GM19025 (cell line): ENCODE results near the gene GSDME.

Experiments
- ATAC-seq: cut with Tn5 transposase; IDR thresholded peaks from one replicate; pipeline ENCODE4 v1.9.1; 2021; ENCODE audit warnings: mild to moderate bottlenecking, low read depth, moderate library complexity; ENCODE audit not compliant: unreplicated experiment

GSDME gene

DNA sequence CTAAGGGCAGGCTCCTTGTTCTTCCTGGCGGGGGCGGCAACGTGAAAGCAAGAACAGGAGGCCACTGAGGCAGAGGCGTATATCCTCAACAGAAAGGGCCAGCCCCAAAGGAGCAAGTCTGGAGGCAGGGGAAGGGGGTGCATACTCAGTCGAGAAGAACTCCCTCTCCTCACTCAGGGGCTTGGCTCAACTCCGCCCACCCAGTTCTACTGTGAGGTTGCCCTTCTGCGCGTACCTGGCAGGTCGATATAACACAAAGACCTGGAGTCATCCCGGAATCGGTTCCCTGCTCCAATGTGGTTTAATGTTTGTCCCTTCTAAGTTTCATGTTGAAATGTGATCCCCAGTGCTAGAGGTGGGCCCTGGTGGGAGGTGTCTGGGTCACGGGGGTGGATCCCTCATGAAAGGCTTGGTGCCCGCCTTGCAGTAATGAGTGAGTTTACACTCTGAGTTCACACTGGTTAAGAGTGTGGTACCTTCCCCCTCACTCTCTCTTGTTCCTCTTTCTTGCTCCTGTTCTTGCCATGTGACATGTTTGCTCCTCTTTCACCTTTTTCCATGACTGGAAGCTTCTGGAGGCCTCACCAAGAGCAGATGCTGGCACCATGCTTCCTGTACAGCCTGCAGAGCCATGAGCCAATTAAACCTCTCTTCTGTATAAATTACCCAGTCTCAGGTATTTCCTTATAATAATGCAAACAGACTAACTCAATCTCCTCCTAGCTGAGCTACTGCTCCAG, 32.6 kb downstream of the GSDME start:
- no peak for ATAC-seq

DNA sequence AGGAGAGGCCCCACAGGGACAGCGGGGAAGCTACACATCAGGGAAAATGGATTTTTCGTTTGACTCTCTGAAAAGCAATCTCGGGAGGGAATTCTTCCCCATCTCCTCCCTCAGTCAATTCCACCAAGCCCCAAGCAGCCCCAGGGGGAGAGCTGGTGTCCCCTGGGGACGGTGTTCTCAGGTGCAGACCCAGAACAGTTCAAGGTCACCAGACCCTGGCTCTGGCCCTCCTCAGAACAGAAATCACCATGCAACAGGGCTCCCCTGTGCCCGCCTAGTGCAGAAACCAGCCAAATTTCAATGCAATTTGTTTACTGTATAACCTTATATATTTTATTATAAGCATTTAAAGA, 34.1 kb downstream of the GSDME start:
- ATAC-seq = no peak

DNA sequence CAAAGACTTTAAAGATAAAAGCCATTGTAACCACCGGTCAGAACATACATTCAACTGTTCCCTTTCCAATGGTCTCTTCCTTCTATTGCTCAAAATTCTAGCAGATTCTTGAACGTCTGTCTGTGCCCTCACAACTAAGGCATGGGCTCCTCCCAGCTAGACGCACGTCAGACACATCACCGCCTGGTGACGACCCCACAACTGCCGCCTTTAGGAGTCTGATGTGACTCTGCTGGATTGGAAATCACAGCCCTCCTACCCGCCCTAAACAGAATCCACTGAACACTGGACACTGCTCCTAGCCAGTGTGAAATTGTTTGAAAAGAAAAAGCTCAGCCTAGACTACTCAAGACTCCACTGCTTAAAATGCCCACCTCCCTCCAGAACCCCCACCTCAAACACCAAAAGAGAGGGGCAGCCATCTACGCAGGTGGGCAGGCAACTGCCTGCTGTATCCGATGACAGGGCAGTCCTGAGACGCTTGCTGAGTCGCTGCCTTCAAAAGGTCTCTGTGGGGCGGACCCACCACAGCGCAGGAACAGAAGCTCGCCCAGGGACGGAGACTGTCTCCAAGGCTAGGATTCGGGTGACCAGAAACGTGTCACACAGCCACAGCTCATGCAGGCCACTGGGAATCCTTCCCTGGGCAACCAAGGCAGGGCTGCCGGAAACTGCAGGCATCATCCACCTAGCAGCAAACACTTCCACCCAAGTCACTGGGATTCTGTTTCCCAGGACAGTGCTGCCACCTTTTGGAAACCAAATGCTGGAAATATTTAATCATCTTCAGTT, 34.7 kb downstream of the GSDME start:
- ATAC-seq = no peak

DNA sequence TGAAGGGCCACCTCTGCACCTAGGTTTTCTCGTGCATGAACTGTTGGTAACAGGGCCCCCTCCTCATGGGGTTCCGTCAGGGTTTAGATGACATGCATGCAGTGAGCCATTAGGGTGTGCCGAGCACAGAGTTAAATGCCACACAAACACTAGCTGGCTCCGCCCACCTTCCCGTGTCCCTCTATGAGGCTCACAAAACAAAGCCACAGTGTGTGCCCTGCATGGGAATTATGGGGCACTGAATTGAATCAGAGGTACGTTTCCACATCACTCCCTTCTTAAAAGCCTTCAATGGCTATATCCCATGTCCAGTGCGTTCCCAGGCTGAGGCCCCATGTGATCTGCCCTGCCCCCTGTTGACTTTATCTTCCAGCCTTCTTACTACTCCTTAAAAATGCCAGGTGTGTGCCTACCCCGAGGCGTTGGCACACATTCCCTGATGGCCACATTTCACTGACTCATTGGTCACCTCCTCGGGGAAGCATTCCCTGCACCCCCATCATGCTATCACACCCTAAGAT, 35.7 kb downstream of the GSDME start:
- no peak for ATAC-seq

DNA sequence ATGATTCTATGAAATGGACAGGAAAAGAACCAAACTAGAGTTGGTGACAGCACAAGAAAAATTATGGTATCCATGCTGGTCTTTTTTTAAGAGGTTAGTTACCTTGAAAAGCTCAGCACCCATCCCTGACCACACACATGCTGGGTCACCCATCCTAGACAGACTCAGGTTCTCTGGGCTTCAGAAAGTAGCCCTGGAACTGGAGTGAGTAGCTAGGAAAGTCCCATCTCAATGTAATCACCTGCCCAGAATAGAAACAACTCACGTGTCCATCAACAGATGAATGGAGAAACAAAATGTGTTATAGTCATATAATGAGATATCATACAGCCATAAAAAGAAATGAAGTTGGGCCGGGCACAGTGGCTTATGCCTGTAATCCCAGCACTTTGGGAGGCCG, 37.0 kb downstream of the GSDME start:
- ATAC-seq = no peak

DNA sequence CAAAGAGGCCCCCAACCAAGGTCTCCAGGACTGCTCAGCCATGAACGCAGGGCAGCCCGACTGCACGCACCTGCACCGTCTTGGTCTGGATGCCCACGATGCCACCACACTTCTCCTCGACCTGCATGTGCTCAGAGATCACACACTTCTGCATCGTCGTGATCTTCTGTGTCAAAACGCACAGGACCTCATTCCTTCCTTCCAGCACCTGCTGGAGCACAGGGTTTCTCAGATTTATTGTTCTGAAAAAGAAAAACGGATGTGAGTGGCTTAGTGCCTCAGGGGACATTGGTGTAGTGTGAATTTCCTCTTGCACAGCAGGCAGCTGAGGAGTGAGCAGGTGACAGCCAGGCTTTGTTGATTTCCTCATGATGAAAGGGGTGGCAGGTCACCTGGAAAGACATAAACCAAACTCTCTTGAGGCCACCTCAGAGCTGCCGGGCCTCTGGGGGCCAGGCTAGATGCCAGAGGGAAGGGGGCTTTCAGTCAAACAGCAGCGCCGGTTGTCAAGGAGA, 38.2 kb downstream of the GSDME start:
- peak; percentile 63 for ATAC-seq

DNA sequence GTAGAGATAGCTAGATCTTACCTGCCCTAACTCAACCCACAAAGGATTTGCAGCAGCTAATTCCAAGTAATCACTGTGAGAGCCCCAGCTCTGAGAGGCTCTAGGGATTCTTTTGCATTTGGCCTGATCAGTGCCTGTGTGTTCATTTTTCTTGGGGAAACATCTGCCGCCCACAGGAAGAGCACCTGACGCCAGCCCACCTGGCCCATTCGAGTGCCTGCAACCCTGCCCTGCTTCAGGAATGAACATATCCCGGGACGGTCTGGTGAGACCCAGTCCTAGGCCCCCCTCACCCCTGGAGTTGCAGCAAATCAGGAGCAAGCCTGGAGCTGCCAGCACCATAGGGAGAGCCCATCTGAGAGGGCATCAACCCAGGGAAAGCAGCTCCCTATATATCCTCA, 38.8 kb downstream of the GSDME start:
- no peak for ATAC-seq

DNA sequence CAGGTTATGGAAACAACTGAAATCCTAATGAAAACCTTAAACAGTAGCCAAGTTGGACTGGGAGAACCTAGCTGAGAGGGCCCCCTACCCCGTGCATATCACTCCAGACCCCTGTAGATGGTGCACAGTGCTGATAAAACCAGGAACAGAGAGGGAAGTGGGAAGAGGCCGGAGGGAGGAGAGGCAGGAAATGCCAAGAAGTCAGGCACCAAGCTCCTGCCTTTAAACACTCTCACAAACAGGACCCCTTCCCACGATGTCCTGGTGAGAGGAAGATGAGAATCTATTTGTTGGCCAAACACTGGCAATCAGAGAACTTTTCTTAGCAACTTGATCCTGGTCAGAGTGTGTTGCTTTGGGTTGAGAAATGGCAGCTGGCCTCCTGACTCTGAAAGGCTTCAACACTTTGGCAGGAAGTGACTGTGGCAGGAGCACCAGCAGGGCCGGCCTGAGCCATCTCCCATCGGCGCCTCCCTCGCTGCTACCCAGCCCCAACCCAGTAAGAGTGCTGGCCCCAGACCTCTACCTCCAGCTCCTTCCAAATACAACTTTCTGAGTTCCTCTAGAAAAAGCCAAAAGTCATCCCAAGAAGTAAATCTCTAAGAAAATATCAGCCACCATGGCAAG, 39.5 kb downstream of the GSDME start:
- ATAC-seq = no peak

DNA sequence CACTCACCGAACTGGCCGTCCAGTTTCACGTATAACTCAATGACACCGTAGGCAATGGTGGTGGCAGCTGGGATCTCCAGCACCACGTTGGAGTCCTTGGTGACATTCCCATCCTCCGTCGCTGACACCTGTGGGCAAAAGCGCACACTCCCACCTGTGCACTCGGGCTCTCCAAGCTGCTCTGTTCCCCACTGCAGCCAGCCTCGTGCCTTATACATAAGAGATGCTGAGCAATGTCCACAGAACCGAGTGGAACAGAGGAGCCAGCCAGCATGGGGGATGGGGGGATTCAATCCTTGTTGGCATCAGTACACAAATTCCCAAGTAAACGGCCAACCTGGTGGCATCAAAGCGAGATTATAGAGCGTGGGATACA, 40.0 kb downstream of the GSDME start:
- ATAC-seq = no peak

DNA sequence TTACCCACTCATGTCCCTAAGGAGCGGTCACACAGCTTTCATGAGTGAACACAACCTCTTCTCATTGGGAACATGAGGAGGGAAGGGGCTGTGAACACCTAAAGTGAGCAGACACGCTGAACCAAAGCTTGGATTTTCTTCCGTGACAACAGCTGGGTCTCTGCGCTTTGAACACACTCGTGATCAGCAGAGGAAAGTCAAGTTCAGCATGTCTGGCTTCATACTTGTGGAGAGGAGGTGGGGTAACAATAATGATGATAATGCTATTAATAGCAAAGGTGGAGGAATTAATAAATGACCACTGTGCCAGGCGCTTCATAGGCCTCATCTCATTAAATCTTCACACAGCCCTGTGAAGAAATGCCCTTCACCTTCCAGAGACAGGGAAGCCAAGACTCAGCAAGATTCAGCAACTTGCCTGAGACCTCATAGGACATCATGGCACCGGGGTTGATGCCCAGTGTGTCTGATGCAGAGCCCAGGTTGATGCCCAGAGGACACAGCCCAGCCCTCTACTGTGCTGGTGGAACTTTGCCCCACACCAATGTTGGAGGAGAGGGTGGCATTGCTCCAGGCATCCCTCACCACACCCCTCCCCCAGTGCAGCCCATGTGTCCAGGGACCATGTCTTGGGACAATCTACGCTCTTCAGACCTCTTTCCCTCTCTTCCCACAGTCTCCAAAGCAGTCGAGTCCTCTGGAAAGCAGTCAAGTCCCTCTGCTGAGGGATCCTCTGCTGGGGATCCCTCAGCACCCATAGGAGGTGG, 40.6 kb downstream of the GSDME start:
- ATAC-seq = no peak

DNA sequence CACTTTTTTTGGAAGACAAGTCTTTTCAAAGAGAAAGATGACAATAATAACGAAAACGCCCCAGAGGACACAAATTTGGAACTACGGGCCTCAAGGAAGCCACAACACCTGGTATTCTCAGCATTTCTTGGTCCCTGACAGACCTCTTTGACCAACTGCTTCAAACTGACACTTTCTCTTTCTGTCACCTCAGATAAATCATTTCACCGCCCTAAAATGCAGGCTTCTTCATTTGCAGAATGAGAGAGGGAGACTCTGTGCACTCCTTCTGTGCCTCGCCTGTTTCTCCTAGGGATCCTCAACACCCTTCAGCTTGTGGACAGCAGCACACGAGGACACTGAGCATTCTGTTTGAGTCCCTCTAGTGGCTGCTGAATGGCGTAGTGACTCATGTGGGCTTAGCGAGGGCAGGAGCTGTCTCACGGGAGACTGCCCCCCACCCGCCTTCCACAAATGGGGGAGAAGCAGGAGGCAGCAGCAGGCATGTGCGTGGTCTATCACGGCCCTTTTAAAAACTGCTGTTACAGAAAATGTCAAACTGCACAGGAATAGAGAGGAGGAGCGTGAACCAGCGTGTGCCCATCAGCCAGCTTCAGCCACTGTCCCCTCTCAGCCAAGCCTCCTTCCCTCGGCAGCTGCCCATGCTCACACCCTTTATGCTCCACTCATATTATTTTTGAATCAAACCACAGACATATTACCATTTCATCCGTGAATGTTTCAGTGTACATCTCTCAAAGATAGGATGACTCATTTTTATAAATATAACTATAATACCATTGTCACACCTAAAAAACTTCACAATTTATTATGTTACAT, 41.4 kb downstream of the GSDME start:
- peak; percentile 47 for ATAC-seq

DNA sequence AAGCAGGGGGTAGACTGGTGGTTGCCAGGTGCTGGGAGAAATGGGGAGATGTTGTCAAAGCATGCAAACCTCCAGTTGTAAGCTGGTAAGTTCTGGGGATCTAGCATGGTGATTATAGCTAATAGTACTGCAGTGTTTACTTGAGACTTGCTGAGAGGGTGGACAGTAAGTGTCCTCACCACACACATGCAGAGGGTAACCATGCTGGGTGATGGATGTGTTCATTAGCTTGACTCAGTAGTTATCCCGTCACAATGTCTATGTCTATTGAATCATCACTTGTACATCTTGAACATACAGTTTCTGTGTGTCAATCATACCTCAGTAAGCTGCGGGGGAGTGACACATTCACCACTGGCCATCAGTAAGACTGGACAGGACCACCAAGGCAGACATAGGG, 42.1 kb downstream of the GSDME start:
- ATAC-seq = peak; percentile 2

DNA sequence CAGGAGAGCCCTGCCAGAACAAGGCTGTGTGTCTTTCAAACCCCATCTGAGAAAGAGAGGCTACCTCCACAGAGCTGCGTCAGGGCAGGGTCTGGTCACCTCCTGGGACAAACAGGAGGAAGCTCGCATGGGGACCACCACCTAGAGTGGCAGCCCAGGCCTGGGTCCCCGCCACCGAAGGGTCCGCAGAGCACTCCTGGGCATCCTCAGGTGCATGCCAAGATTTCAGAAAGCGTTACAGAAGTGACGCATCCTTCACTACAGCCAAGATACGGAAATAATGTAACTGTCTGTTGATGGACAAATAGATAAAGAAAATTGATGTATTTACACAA, 42.6 kb downstream of the GSDME start:
- no peak for ATAC-seq

DNA sequence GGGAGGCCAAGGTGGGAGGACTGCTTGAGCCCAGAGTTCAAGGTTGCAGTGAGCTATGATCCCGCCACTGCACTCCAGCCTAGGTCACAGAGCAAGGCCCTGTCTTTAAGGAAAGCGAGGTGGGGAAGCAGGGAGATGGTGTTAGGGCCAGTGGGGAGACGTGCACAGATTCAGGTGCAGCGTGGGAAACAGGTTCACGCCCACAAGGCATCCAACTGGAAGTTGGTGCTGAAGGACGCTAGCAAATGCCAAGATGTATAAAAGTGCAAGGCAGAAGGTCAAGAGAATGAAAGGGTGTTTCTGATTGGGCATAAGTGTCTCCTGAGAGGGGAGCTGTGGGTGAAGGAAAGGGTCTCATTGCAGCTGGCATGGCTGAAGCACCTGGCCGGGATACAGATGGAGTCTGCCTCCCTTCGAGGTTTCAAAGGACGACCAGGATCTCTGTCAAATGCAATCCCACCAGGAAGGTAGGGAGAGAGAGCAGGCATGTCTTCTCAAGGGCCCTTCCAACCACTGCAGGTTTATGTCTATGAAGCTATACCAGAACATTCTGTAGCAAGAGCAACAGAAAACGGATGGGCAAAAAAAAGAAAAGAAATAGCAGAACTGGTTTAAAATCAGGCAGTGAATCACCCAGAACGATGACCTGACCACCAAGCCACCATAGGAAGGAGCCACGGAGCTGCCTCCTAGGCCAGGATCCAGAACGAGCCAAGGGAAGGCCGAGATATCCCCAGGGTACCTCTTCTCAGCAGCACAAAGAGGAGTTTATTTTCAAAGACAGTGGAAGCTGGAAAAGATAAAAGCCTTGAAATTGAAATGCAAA, 43.2 kb downstream of the GSDME start:
- ATAC-seq = no peak

DNA sequence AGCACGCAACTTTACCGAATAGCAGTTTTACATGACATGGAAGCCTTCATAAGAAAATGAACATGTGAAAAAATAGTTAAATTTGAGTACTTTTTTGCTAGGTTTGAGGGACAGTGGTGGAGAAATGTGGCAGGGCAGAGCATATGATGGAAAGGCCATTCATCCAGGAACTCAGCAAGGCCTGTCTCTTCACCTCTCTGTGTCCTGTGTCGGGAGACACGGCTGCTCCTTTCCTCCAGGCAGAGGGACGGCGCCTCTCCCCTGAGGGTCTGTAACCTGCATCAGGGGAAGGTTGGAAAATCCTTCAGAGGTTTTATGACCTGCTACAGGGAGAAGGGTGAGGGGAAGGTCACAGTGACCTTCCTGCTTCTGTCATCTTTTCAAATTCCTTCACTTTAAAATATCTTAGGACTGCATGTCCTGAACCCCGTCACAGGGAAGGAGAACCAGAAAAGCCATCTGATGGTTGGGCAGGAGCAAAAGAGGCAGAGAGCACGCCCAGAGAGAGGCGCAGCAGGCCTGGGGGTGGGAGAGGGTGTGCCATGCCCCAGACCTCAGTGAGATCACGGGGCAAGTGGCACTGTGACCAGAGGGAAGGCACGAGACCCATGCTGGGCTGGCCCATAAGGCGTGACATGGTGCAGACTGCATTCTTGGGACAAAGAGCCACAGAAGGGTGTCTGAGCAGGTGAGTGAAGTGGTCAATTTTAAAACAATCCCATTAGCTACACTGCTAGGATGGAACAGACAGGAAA, 44.0 kb downstream of the GSDME start:
- ATAC-seq = no peak

DNA sequence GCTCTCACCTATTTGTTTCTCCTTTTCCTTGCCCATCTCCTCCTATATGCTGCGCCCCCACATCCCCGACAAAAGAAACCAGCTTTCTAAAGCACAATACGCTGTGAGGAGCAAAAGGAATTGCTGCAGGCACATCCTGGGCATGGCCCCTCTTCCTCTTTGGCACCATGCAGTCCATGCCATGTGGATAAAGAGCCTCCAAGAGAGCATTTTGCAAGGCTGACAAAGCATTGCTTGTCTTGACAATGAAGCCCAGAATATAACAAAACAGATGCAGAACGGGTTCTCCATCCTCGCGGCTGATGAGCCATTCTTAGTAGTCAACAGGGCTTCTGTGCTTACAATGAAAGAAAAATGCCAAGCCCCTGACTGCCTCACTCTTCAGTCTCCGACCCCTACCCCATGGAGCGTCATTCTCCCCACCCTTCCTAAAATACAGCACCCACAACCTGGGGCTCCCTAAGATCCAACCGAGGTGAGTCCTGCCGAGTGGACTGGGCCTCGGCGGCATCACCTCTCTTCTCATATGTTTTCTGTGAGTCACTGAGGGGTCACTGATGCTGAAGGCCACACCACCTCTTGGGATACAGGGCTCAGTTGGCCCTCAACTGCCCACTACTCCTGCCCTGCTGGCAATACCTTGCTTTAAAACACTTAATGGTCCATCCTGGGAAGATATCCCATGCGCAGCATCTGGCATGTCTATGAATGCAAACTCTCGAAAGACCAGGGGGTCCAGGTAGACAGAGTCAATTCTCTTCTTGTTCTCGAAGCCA, 47.5 kb downstream of the GSDME start:
- no peak for ATAC-seq

DNA sequence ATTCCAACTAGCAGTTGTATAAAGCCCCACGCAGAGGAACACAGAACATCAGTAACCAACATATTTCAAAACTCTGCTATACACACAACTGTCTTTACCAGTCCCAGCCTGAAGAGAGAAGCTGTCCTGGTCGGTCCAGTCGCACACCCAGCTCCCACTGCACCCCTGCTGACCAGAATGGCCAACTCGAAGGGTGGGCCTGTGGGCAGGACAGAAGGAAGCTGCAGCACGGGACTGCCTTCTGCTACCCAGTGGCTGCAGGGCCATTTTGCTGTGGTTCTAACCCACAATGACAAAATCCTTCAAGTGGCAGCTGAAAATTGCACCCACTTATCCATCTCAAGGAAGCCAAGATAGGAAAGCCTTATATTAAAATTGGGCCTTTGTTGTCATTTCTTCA, 48.2 kb downstream of the GSDME start:
- no peak for ATAC-seq
